Adipocyte (in vitro differentiated cells): ENCODE measurements around the gene CPN1.
"Not testable (repeated sequence)": the region's sequence is repeated elsewhere in the genome, so short reads cannot be mapped to it uniquely, and the experiment has no call there.

Source experiments
- DNase-seq: peaks from one replicate; pipeline ENCODE4 v3.0.0-alpha.2; 2015; ENCODE audit warnings: low read depth
- H3K27me3 ChIP-seq: replicated peaks from 2 replicates; pipeline ENCODE4 v1.7.0; 2013; ENCODE audit warnings: mild to moderate bottlenecking, low read length, moderate library complexity; ENCODE audit not compliant: control insufficient read depth, insufficient read depth
- H3K36me3 ChIP-seq: 2 replicates; pipeline ENCODE4 v1.7.0; 2013; ENCODE audit warnings: low read length, mild to moderate bottlenecking, moderate library complexity; ENCODE audit not compliant: control insufficient read depth, insufficient read depth, severe bottlenecking
- H3K4me1 ChIP-seq: 2 replicates; pipeline ENCODE4 v1.7.0; 2013; ENCODE audit warnings: mild to moderate bottlenecking, low read length, moderate library complexity; ENCODE audit not compliant: control insufficient read depth, insufficient read depth
- H3K4me3 ChIP-seq: 2 replicates; pipeline ENCODE4 v1.7.0; 2013; ENCODE audit warnings: mild to moderate bottlenecking, low read length, moderate library complexity
- H3K9ac ChIP-seq: 2 replicates; pipeline ENCODE4 v1.7.0; 2013; ENCODE audit warnings: mild to moderate bottlenecking, low read length, moderate library complexity
- H3K9me3 ChIP-seq: 2 replicates; pipeline ENCODE4 v1.7.0; 2013; ENCODE audit warnings: mild to moderate bottlenecking, low read length, moderate library complexity; ENCODE audit not compliant: control insufficient read depth

Gene CPN1

GRCh38 chr10:100021322-100021721 is 60.3 kb downstream of the CPN1 start:
- H3K4me1 ChIP-seq: no peaks in the 10 kb centered on the region
- H3K36me3 ChIP-seq: no peaks in the 10 kb centered on the region
- H3K9me3 ChIP-seq: no peaks in the 10 kb centered on the region
- no peak overlapping the region for H3K4me3 ChIP-seq
- no peaks in the 10 kb centered on the region for H3K27me3 ChIP-seq
- no peak overlapping the region for H3K9ac ChIP-seq
- no peak for DNase-seq

- no peaks in the 10 kb centered on the region for H3K36me3 ChIP-seq
- no peaks in the 10 kb centered on the region for H3K4me1 ChIP-seq
- no peak for DNase-seq
- H3K4me3 ChIP-seq: no peak overlapping the region
- no peaks in the 10 kb centered on the region for H3K9me3 ChIP-seq
- H3K9ac ChIP-seq: no peak overlapping the region
- H3K27me3 ChIP-seq: no peaks in the 10 kb centered on the region
These were observed 60.8 kb downstream of the CPN1 start for GRCh38 chr10:100020886-100021253.

- Histone ChIP-seq H3K4me1 (no peaks in the 10 kb centered on the region), H3K4me3 (no peak overlapping the region), H3K9me3 (no peaks in the 10 kb centered on the region), H3K27me3 (no peaks in the 10 kb centered on the region), H3K9ac (no peak overlapping the region), H3K36me3 (no peaks in the 10 kb centered on the region)
- no peak for DNase-seq
These were observed 61.4 kb downstream of the CPN1 start for GRCh38 chr10:100020142-100020885.

GRCh38 chr10:100019787-100020141 is 61.9 kb downstream of the CPN1 start:
- no peaks in the 10 kb centered on the region for H3K36me3 ChIP-seq
- H3K9ac ChIP-seq: no peak overlapping the region
- H3K9me3 ChIP-seq: no peaks in the 10 kb centered on the region
- no peaks in the 10 kb centered on the region for H3K27me3 ChIP-seq
- DNase-seq: no peak
- no peaks in the 10 kb centered on the region for H3K4me1 ChIP-seq
- no peak overlapping the region for H3K4me3 ChIP-seq

GRCh38 chr10:100014071-100014762 is 67.5 kb downstream of the CPN1 start:
- Histone ChIP-seq H3K36me3 (no peaks in the 10 kb centered on the region), H3K4me1 (peaks cover 5% of the 10 kb centered on the region), H3K4me3 (no peak overlapping the region), H3K9ac (no peak overlapping the region), H3K27me3 (no peaks in the 10 kb centered on the region), H3K9me3 (no peaks in the 10 kb centered on the region)
- DNase-seq: no peak

GRCh38 chr10:100013621-100014020 is 68.0 kb downstream of the CPN1 start:
- H3K36me3 ChIP-seq: no peaks in the 10 kb centered on the region
- no peaks in the 10 kb centered on the region for H3K9me3 ChIP-seq
- H3K9ac ChIP-seq: no peak overlapping the region
- DNase-seq: no peak
- no peaks in the 10 kb centered on the region for H3K27me3 ChIP-seq
- peaks cover 5% of the 10 kb centered on the region for H3K4me1 ChIP-seq
- no peak overlapping the region for H3K4me3 ChIP-seq

GRCh38 chr10:100011906-100012305 is 69.8 kb downstream of the CPN1 start:
- not testable (repeated sequence) for H3K9ac ChIP-seq, DNase-seq, H3K27me3 ChIP-seq, H3K9me3 ChIP-seq, H3K4me3 ChIP-seq, H3K36me3 ChIP-seq
- peaks cover 17% of the 10 kb centered on the region for H3K4me1 ChIP-seq

- Histone ChIP-seq H3K9ac (peak within 1 kb of the TSS; percentile 100), H3K4me3 (peak within 1 kb of the TSS; percentile 99), H3K9me3 (no peaks in the 10 kb centered on the region), H3K36me3 (no peaks in the 10 kb centered on the region), H3K4me1 (peaks cover 34% of the 10 kb centered on the region), H3K27me3 (no peaks in the 10 kb centered on the region)
- DNase-seq: peak; percentile 96
These were observed 71.6 kb downstream of the CPN1 start, which contains the start of gene DNMBP for GRCh38 chr10:100009793-100010676. Gene DNMBP, minus strand, starts transcription at chr10:100009947. Its CDS starts 37,823 bp downstream, at chr10:99972124.

GRCh38 chr10:100009283-100009792 is 72.3 kb downstream of the CPN1 start:
- Histone ChIP-seq H3K9ac (peak overlapping the region; percentile 100), H3K4me1 (peaks cover 41% of the 10 kb centered on the region), H3K9me3 (no peaks in the 10 kb centered on the region), H3K4me3 (peak overlapping the region; percentile 99), H3K36me3 (no peaks in the 10 kb centered on the region), H3K27me3 (no peaks in the 10 kb centered on the region)
- DNase-seq: peak; percentile 89

GRCh38 chr10:100008708-100009282 is 72.9 kb downstream of the CPN1 start:
- H3K4me1 ChIP-seq: peaks cover 43% of the 10 kb centered on the region
- no peaks in the 10 kb centered on the region for H3K36me3 ChIP-seq
- H3K9ac ChIP-seq: peak overlapping the region; percentile 100
- H3K4me3 ChIP-seq: peak overlapping the region; percentile 99
- no peaks in the 10 kb centered on the region for H3K27me3 ChIP-seq
- no peaks in the 10 kb centered on the region for H3K9me3 ChIP-seq
- DNase-seq: no peak
